ENCODE data around the gene NCAPH2. TPM values are rescaled to one million over a fixed set of nuclear protein-coding genes. Genes with fewer than 3 reads are reported as not detected.
A peak's percentile ranks its signal among the peaks of the same experiment; 100 is the strongest.

The NCAPH2 gene
- total and polyA plus RNA-seq, 3 experiments from 2014 or later = 36.5 to 165 (median 155) TPM

- no peak overlapping the region for H3K4me3 Mint-ChIP-seq
- H3K27me3 ChIP-seq (ENCODE audit: insufficient read depth, low read length, poor library complexity, severe bottlenecking) = no peaks in the 10 kb centered on the region
- ChIA-PET POLR2A (no interaction called here), CTCF (interaction anchor here (0.9 to 1.1 kb wide), 2 partner anchors 22 to 117 kb away, joined by 4 to 5 read pairs; partner anchors contain the start of gene SCO2)
- peaks cover 11% of the 10 kb centered on the region for H3K36me3 ChIP-seq (ENCODE audit: insufficient read depth, low read length)
- no peaks in the 10 kb centered on the region for H3K9me3 ChIP-seq (ENCODE audit: low read length)
- H3K27ac ChIP-seq (ENCODE audit: low read depth, low read length) = no peak overlapping the region
- H3K27me3 Mint-ChIP-seq = no peaks in the 10 kb centered on the region
- peaks cover 14% of the 10 kb centered on the region for H3K4me1 ChIP-seq (ENCODE audit: insufficient read depth, low read length)
- no peak overlapping the region for H3K27ac Mint-ChIP-seq
- DNase-seq = no peak
- H3K4me1 Mint-ChIP-seq = peaks cover 1 to 17% (median 8%) of the 10 kb centered on the region in 3 donors
- H3K4me3 ChIP-seq (ENCODE audit: low read length) = no peak overlapping the region
- H3K9me3 Mint-ChIP-seq = no peaks in the 10 kb centered on the region
- peaks cover 0 to 27% (median 0%) of the 10 kb centered on the region in 3 donors for H3K36me3 Mint-ChIP-seq
These were observed 4.4 kb upstream of the NCAPH2 start for GRCh38 chr22:50503475-50504145.

GRCh38 chr22:50504369-50505211 is 3.4 kb upstream of the NCAPH2 start:
- Histone ChIP-seq H3K4me3 (ENCODE audit: low read length) (no peak overlapping the region), H3K27ac (ENCODE audit: low read depth, low read length) (no peak overlapping the region), H3K4me1 (ENCODE audit: insufficient read depth, low read length) (peaks cover 23% of the 10 kb centered on the region), H3K9me3 (ENCODE audit: low read length) (no peaks in the 10 kb centered on the region), H3K36me3 (ENCODE audit: insufficient read depth, low read length) (peaks cover 11% of the 10 kb centered on the region), H3K27me3 (ENCODE audit: insufficient read depth, low read length, poor library complexity, severe bottlenecking) (no peaks in the 10 kb centered on the region)
- no peaks in the 10 kb centered on the region for H3K27me3 Mint-ChIP-seq
- ChIA-PET CTCF (interaction anchor here (1.7 to 8.7 kb wide), 2 partner anchors 20 to 34 kb away, joined by 4 to 91 read pairs; partner anchors contain the start of gene SCO2), POLR2A (interaction anchor here (0.5 to 1.0 kb wide), 2 partner anchors 35 to 116 kb away, joined by 3 to 7 read pairs; no protein-coding TSS in a partner anchor)
- H3K9me3 Mint-ChIP-seq = no peaks in the 10 kb centered on the region
- H3K4me3 Mint-ChIP-seq = no peak overlapping the region
- peaks cover 11 to 27% (median 18%) of the 10 kb centered on the region in 3 donors for H3K4me1 Mint-ChIP-seq
- DNase-seq = no peak
- peaks cover 0 to 30% (median 0%) of the 10 kb centered on the region in 3 donors for H3K36me3 Mint-ChIP-seq
- H3K27ac Mint-ChIP-seq = no peak overlapping the region

DNA sequence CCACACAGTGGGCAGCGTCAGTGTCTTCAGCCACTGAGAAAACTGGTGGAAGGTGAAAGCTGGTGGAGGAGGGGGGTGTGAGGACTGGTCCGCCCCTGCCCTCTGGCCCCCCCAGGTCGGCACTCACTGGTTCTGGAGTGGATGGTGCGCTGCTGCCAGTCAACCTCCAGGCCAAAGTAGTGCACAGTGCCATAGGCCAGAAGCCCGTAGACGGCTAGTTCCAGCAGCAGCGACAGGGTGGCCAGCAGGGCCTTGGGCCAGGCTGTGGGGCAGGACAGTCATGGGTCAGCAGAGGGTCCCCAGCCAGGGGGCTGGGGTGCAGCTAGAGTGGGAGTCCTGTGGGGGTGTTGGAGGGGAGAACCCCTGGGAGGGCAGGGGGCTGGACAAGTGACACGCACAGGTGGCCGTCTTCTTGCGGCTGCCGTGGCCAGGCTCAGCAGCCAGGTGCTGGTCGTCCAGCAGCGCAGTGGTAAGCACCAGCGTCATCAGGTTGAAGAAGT is 2.7 kb upstream of the NCAPH2 start:
- no peak overlapping the region for H3K27ac Mint-ChIP-seq
- DNase-seq = no peak
- no peak overlapping the region for H3K4me3 ChIP-seq (ENCODE audit: low read length)
- H3K36me3 ChIP-seq (ENCODE audit: insufficient read depth, low read length) = peaks cover 11% of the 10 kb centered on the region
- H3K27ac ChIP-seq (ENCODE audit: low read depth, low read length) = no peak overlapping the region
- H3K9me3 ChIP-seq (ENCODE audit: low read length) = no peaks in the 10 kb centered on the region
- H3K4me1 ChIP-seq (ENCODE audit: insufficient read depth, low read length) = peaks cover 23% of the 10 kb centered on the region
- no peaks in the 10 kb centered on the region for H3K27me3 ChIP-seq (ENCODE audit: insufficient read depth, low read length, poor library complexity, severe bottlenecking)
- H3K27me3 Mint-ChIP-seq = no peaks in the 10 kb centered on the region
- POLR2A ChIA-PET = interaction anchor here (1.0 kb wide), 1 partner anchor 116 kb away, joined by 3 read pairs; no protein-coding TSS in a partner anchor
- H3K9me3 Mint-ChIP-seq = no peaks in the 10 kb centered on the region
- H3K4me1 Mint-ChIP-seq = peaks cover 12 to 28% (median 19%) of the 10 kb centered on the region in 3 donors
- CTCF ChIA-PET = interaction anchor here (1.7 to 8.7 kb wide), 2 partner anchors 20 to 34 kb away, joined by 4 to 91 read pairs; partner anchors contain the start of gene SCO2
- peak overlapping the region in 4 of 7 donors; percentile 11 to 78 (median 43) for H3K4me3 Mint-ChIP-seq
- H3K36me3 Mint-ChIP-seq = peaks cover 0 to 31% (median 0%) of the 10 kb centered on the region in 3 donors

- H3K27ac ChIP-seq (ENCODE audit: low read depth, low read length) = no peak overlapping the region
- no peaks in the 10 kb centered on the region for H3K27me3 ChIP-seq (ENCODE audit: insufficient read depth, low read length, poor library complexity, severe bottlenecking)
- Mint-ChIP-seq H3K36me3 (peaks cover 0 to 31% (median 0%) of the 10 kb centered on the region in 3 donors), H3K4me3 (peak overlapping the region; percentile 56 to 94 (median 92)), H3K9me3 (no peaks in the 10 kb centered on the region), H3K4me1 (peaks cover 12 to 28% (median 19%) of the 10 kb centered on the region in 3 donors), H3K27ac (no peak overlapping the region), H3K27me3 (no peaks in the 10 kb centered on the region)
- H3K4me3 ChIP-seq (ENCODE audit: low read length) = no peak overlapping the region
- POLR2A ChIA-PET = interaction anchor here (1.0 to 1.7 kb wide), 2 partner anchors 8 to 115 kb away, joined by 3 to 5 read pairs; no protein-coding TSS in a partner anchor
- H3K9me3 ChIP-seq (ENCODE audit: low read length) = no peaks in the 10 kb centered on the region
- peaks cover 23% of the 10 kb centered on the region for H3K4me1 ChIP-seq (ENCODE audit: insufficient read depth, low read length)
- DNase-seq = no peak
- CTCF ChIA-PET = interaction anchor here (0.9 to 8.7 kb wide), 3 partner anchors 19 to 115 kb away, joined by 4 to 91 read pairs (median 4); partner anchors contain the start of gene SCO2
- peaks cover 11% of the 10 kb centered on the region for H3K36me3 ChIP-seq (ENCODE audit: insufficient read depth, low read length)
These were observed 2.0 kb upstream of the NCAPH2 start for GRCh38 chr22:50505776-50506610.

- Mint-ChIP-seq H3K27ac (peak overlapping the region; percentile 83 to 99 (median 92)), H3K9me3 (no peaks in the 10 kb centered on the region), H3K36me3 (peaks cover 0 to 31% (median 0%) of the 10 kb centered on the region in 3 donors), H3K27me3 (no peaks in the 10 kb centered on the region), H3K4me1 (peaks cover 12 to 28% (median 19%) of the 10 kb centered on the region in 3 donors), H3K4me3 (peak overlapping the region; percentile 89 to 99 (median 92))
- peaks cover 11% of the 10 kb centered on the region for H3K36me3 ChIP-seq (ENCODE audit: insufficient read depth, low read length)
- CTCF ChIA-PET = interaction anchor here (0.9 to 8.7 kb wide), 3 partner anchors 18 to 114 kb away, joined by 4 to 91 read pairs (median 20); partner anchors contain the start of gene SCO2
- POLR2A ChIA-PET = interaction anchor here (1.7 to 3.3 kb wide), 4 partner anchors 9 to 263 kb away, joined by 5 to 93 read pairs (median 8); partner anchors contain the start of genes SCO2 and SYCE3
- H3K9me3 ChIP-seq (ENCODE audit: low read length) = no peaks in the 10 kb centered on the region
- peaks cover 23% of the 10 kb centered on the region for H3K4me1 ChIP-seq (ENCODE audit: insufficient read depth, low read length)
- H3K27me3 ChIP-seq (ENCODE audit: insufficient read depth, low read length, poor library complexity, severe bottlenecking) = no peaks in the 10 kb centered on the region
- DNase-seq = no peak
- H3K27ac ChIP-seq (ENCODE audit: low read depth, low read length) = peak overlapping the region; percentile 83
- peak overlapping the region; percentile 80 for H3K4me3 ChIP-seq (ENCODE audit: low read length)
These were observed 1.2 kb upstream of the NCAPH2 start for GRCh38 chr22:50506611-50507420.

DNA sequence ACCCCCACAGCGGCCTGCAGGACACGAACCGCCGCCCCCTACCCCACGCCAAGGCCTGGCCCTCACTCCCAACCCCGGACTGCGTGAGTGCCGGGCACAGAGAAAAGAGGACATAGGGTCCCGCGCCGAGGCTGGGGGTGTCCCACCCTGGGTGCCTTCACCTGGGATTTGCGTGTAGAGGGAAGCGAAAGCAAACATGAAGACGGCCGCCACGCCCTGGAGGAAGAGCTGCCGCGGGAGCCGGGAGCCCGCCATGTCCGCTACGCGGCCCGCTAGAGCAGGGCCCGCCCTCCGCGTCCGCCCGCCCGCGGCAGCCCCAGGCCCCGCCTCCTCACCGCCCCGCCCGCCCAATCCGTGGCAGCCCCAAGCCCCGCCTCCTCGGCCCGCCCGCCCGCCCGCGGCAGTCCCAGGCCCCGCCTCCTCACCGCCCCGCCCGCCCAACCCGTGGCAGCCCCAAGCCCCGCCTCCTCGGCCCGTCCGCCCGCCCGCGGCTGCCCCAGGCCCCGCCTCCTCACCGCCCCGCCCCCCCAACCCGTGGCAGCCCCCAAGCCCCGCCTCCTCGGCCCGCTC is 518 bp upstream of the NCAPH2 start, which contains the start of gene LMF2:
LMF2 (minus strand) TSS at position 282 of the 570 bp plus-strand sequence; CDS start at position 255, 27 bp downstream.
- POLR2A ChIA-PET = interaction anchor here (0.6 to 3.3 kb wide), 17 partner anchors 10 to 316 kb away, joined by 3 to 93 read pairs (median 6); partner anchors contain the start of genes CHKB, HDAC10, KLHDC7B and SCO2
- Histone ChIP-seq H3K27me3 (ENCODE audit: insufficient read depth, low read length, poor library complexity, severe bottlenecking) (no peaks in the 10 kb centered on the region), H3K4me3 (ENCODE audit: low read length) (peak within 1 kb of the TSS; percentile 80), H3K4me1 (ENCODE audit: insufficient read depth, low read length) (peaks cover 23% of the 10 kb centered on the region), H3K9me3 (ENCODE audit: low read length) (no peaks in the 10 kb centered on the region), H3K27ac (ENCODE audit: low read depth, low read length) (peak within 1 kb of the TSS; percentile 88), H3K36me3 (ENCODE audit: insufficient read depth, low read length) (peaks cover 11% of the 10 kb centered on the region)
- Mint-ChIP-seq H3K27me3 (peaks cover 0 to 1% of the 10 kb centered on the region in 2 donors), H3K36me3 (peaks cover 0 to 33% (median 2%) of the 10 kb centered on the region in 3 donors), H3K4me3 (peak within 1 kb of the TSS; percentile 92 to 99 (median 94)), H3K4me1 (peaks cover 17 to 32% (median 19%) of the 10 kb centered on the region in 3 donors), H3K9me3 (no peaks in the 10 kb centered on the region), H3K27ac (peak within 1 kb of the TSS; percentile 93 to 100 (median 98))
- DNase-seq = peak; percentile 87 to 96 (median 92)
- CTCF ChIA-PET = interaction anchor here (0.6 to 8.7 kb wide), 10 partner anchors 9 to 265 kb away, joined by 3 to 91 read pairs (median 7); partner anchors contain the start of genes SCO2 and SYCE3
